Pancreas (tissue), 10 donors: ENCODE results near the gene PACS1. TPM values are rescaled to one million over a fixed set of nuclear protein-coding genes. Genes with fewer than 3 reads are reported as not detected.

Source experiments
- ATAC-seq, 4 donors: fragments of 200-7000 bp; cut with Tn5 transposase; one replicate each; pipeline versions ENCODE4 v1.8.0 to v1.9.1; 2020; ENCODE audit warnings: mild to moderate bottlenecking in 4 of 4, moderate library complexity in 4 of 4
- DNase-seq, 6 donors: peaks; one replicate each; pipeline ENCODE4 v3.0.0-alpha.2; 2020
- FAIRE-seq: peaks from 2 replicates; lab custom pipeline; 2012; peaks lifted over from hg19 to GRCh38; lab: Jason Lieb, UNC
- H3K27ac ChIP-seq, 4 donors: fragments of 200-600 bp; sonication (generic); 1 replicate in 3 of 4; 2 replicates in 1 of 4; pipeline versions ENCODE4 v1.5.0 to v1.8.0; 2020
- H3K27me3 ChIP-seq, 4 donors: fragments of 200-600 bp; one replicate each; pipeline ENCODE4 v1.8.0; 2021
- H3K36me3 ChIP-seq, 3 donors: fragments of 200-600 bp; sonication (generic) in 1 of 3; one replicate each; pipeline versions ENCODE4 v1.5.0 to v1.8.0; 2020 to 2021
- H3K4me1 ChIP-seq, 3 donors: fragments of 200-600 bp; one replicate each; pipeline ENCODE4 v1.8.0; 2021
- H3K4me3 ChIP-seq, 4 donors: fragments of 200-600 bp; sonication (generic) in 2 of 4; one replicate each; pipeline versions ENCODE4 v1.5.0 to v1.8.0; 2020 to 2021
- H3K9me3 ChIP-seq, 4 donors: fragments of 200-600 bp; one replicate each; pipeline ENCODE4 v1.8.0; 2021
- CTCF ChIP-seq, 4 donors: fragments of 200-600 bp; sonication (generic) in 3 of 4; IDR thresholded peaks; one replicate each; pipeline versions ENCODE4 v1.5.0 to v1.8.0; 2021; ENCODE audit warnings: antibody characterized with exemption in 4 of 4
- WGBS, 2 donors: extraction: QIAGEN DNeasy Blood & Tissue Kit; methylation state at CpG; one replicate each; pipeline ENCODE4 v1.1.7; 2013; 5-methylcytosine and 5-hydroxymethylcytosine counted together
- intact Hi-C, 3 donors: fragments of 100-400 bp; cut with DNase I; formaldehyde crosslinking; loops; one replicate each; pipeline versions ENCODE4 v1.11.1 to v1.14.2; 2022
- polyA plus RNA-seq, 2 donors: library from polyadenylated mRNA; stranded (reverse); fragments of 200-250 nt; gene quantifications; one replicate each; pipeline ENCODE4 v1.2.3, GENCODE V29; 2013
- total RNA-seq, 6 donors: library from RNA; stranded (reverse); fragmentation: NEBNext Ultra II Directional in 4 of 6; extraction: Animal tissue kit (Norgen Biotek cat#: 25700) in 4 of 6; gene quantifications; one replicate each; pipeline versions ENCODE4 v1.2.1 to v1.2.4, GENCODE V29; 2021 to 2023
- donor health status: healthy with polysubstance abuse.
- donor health status: DM: no; HTN: no; CAD: no; lungs with moderate emphysema.
- donor health status: DM: no; HTN: no; CAD: no.
- donor health status: control.
- donor health status: control.
- donor health status: Bipolar disorder and iron deficiency.
- donor health status: DM: yes; HTN: yes; CAD: no.
- donor health status: DM: no; HTN: no; CAD: no.
- donor health status: DM: no; HTN: no; CAD: no.
- donor health status: DM: yes; HTN: yes; CAD: no.

The PACS1 gene
- total and polyA plus RNA-seq, 8 donors, result 16.9 to 61.0 (median 27.3) TPM

GRCh38 chr11:66071381-66071801, 1.3 kb downstream of the PACS1 start:
- peaks cover under 1 to 11% (median 3%) of the 10 kb centered on the region in 3 donors for H3K36me3 ChIP-seq
- no peaks in the 10 kb centered on the region for H3K9me3 ChIP-seq
- peak overlapping the region in 3 of 4 donors; percentile 73 to 90 (median 81) for H3K4me3 ChIP-seq
- TF ChIP-seq CTCF (IDR thresholded peaks at IDR 0.05), result no peak
- DNase-seq (no peak), ATAC-seq (no peak), FAIRE-seq (no peak)
- H3K27me3 ChIP-seq, result no peaks in the 10 kb centered on the region
- 18 to 26% methylated on average over 2 of the region's 2 CpGs for WGBS, 2 donors
- H3K27ac ChIP-seq, result peak overlapping the region in 3 of 4 donors; percentile 59 to 90 (median 88)
- H3K4me1 ChIP-seq, result peaks cover 0 to 17% (median 11%) of the 10 kb centered on the region in 3 donors
- intact Hi-C loops, result loop anchor here in 1 of 3 donors (10.0 kb wide), 1 partner anchor 63 kb away; no protein-coding TSS in a partner anchor

- Histone ChIP-seq H3K36me3 (peaks cover 0 to 4% (median 3%) of the 10 kb centered on the region in 3 donors), H3K4me3 (peak overlapping the region in 1 of 4 donors; percentile 90), H3K27me3 (no peaks in the 10 kb centered on the region), H3K27ac (no peak overlapping the region), H3K9me3 (no peaks in the 10 kb centered on the region), H3K4me1 (peaks cover 0 to 17% (median 11%) of the 10 kb centered on the region in 3 donors)
- DNase-seq, result no peak
- FAIRE-seq, result no peak
- ATAC-seq, result no peak
- WGBS, 2 donors, result 95 to 98% methylated on average over 3 of the region's 3 CpGs
- no peak for TF ChIP-seq CTCF (IDR thresholded peaks at IDR 0.05)
- intact Hi-C loops, result loop anchor here in 1 of 3 donors (10.0 kb wide), 1 partner anchor 63 kb away; no protein-coding TSS in a partner anchor
Observed at GRCh38 chr11:66072081-66072480, 2.0 kb downstream of the PACS1 start.

GRCh38 chr11:66072518-66072917, 2.4 kb downstream of the PACS1 start:
- ATAC-seq (no peak), DNase-seq (peak in 1 of 6 donors; percentile 5), FAIRE-seq (no peak)
- no peak overlapping the region for H3K4me3 ChIP-seq
- H3K27me3 ChIP-seq, result no peaks in the 10 kb centered on the region
- H3K4me1 ChIP-seq, result peaks cover 0 to 17% (median 11%) of the 10 kb centered on the region in 3 donors
- 73 to 83% methylated on average over 8 of the region's 8 CpGs for WGBS, 2 donors
- TF ChIP-seq CTCF (IDR thresholded peaks at IDR 0.05), result no peak
- peaks cover 0 to 3% (median under 1%) of the 10 kb centered on the region in 3 donors for H3K36me3 ChIP-seq
- H3K27ac ChIP-seq, result no peak overlapping the region
- intact Hi-C loops, result loop anchor here in 1 of 3 donors (10.0 kb wide), 1 partner anchor 62 kb away; no protein-coding TSS in a partner anchor
- no peaks in the 10 kb centered on the region for H3K9me3 ChIP-seq

GRCh38 chr11:66073669-66074068, 3.6 kb downstream of the PACS1 start:
- Histone ChIP-seq H3K4me1 (peaks cover 0 to 9% (median 8%) of the 10 kb centered on the region in 3 donors), H3K27me3 (no peaks in the 10 kb centered on the region), H3K36me3 (no peaks in the 10 kb centered on the region), H3K27ac (no peak overlapping the region), H3K9me3 (no peaks in the 10 kb centered on the region), H3K4me3 (no peak overlapping the region)
- DNase-seq (no peak), FAIRE-seq (no peak), ATAC-seq (no peak)
- no peak for TF ChIP-seq CTCF (IDR thresholded peaks at IDR 0.05)
- intact Hi-C loops, result loop anchor here in 1 of 3 donors (10.0 kb wide), 1 partner anchor 61 kb away; no protein-coding TSS in a partner anchor
- 96 to 100% methylated on average over 1 of the region's 1 CpG for WGBS, 2 donors

- no peak overlapping the region for H3K27ac ChIP-seq
- H3K36me3 ChIP-seq, result no peaks in the 10 kb centered on the region
- no peak for DNase-seq
- TF ChIP-seq CTCF (IDR thresholded peaks at IDR 0.05), result no peak
- H3K9me3 ChIP-seq, result no peaks in the 10 kb centered on the region
- intact Hi-C loops, result loop anchor here in 1 of 3 donors (10.0 kb wide), 1 partner anchor 60 kb away; no protein-coding TSS in a partner anchor
- no peak for FAIRE-seq
- no peak for ATAC-seq
- peaks cover 0 to 3% (median 0%) of the 10 kb centered on the region in 3 donors for H3K4me1 ChIP-seq
- H3K4me3 ChIP-seq, result no peak overlapping the region
- WGBS, 2 donors, result 96 to 97% methylated on average over 4 of the region's 4 CpGs
- H3K27me3 ChIP-seq, result no peaks in the 10 kb centered on the region
Observed at GRCh38 chr11:66075273-66075672, 5.2 kb downstream of the PACS1 start.
